Measurements from ENCODE around the gene FIGN.

FIGN gene

DNA sequence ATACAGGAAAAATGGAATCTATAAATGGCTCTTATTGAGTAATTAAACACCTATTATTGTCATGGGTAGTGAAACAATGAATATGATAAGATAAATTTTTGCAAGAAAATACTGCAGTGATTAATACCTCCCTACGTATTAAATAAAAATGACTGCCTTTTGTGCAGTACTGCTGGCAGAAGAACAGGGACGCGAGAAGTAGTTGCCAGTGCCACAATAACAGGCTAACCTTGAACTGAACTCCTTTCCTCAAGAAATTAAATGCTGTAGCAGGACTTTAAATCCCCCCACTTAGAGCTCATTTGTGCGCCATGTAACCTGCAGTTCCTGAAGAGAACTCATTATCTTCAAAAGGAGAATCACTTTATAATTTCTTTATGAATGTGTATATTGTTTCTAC lies 24.6 kb downstream of the FIGN start:
- no peak for DNase-seq (ENCODE audit: low read depth, low spot score)

DNA sequence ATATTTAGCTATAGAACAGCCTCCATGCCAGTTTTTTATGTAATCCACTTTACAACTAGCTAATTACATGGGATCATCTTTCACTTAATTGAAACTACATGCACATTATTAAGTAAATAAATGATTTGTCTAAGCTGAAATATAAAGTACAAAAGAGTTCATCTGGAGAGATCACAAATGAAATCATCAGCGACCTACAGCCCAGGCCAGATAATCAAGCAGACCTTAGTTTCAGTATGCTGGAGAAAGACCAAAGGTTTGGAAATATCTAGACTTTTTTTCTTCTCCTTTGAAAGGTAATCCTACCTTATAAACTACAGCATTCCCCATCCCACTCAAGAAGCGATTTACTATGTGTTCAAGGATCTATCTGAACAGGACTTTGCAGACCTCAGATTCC lies 26.5 kb downstream of the FIGN start:
- no peak for DNase-seq (ENCODE audit: low read depth, low spot score)

DNA sequence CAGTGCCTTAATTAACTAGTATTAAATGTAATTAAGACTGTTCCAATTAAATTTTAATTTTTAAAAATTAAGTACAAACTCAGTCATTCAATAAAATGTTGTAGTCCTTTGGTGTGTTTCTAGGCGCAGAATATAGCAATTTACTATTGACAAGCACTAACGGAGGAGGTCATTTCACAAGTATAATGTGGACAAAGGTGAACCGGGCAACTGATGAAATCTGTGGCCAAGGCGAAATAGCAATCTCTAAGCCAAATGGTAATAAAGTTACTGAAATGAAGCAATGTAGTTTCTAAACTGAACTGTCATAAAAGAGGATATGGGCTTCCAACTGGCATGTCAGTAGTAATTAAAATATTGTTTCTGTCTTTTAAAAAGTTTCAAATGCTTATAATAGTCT lies 27.5 kb downstream of the FIGN start:
- no peak for DNase-seq (ENCODE audit: low read depth, low spot score)

DNA sequence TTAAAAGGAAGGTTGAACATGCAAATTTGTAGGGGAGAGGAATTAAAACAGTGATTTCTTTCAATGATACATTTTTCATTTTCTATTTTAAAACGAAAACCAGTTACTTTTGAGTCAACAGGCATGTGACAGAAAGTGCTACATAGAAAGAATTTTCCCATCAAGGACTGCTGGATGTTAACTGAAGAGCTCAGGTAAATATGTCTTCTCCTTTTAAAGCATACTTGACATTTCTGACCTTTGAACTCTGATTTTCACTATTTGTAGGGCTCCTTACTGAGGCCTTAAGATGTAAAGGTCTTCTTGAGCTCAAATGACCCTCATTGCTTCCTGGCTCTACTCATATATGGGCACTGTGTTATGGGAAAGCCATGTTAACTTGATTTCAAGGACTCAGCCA lies 32.4 kb downstream of the FIGN start:
- DNase-seq (ENCODE audit: low read depth, low spot score) = no peak

DNA sequence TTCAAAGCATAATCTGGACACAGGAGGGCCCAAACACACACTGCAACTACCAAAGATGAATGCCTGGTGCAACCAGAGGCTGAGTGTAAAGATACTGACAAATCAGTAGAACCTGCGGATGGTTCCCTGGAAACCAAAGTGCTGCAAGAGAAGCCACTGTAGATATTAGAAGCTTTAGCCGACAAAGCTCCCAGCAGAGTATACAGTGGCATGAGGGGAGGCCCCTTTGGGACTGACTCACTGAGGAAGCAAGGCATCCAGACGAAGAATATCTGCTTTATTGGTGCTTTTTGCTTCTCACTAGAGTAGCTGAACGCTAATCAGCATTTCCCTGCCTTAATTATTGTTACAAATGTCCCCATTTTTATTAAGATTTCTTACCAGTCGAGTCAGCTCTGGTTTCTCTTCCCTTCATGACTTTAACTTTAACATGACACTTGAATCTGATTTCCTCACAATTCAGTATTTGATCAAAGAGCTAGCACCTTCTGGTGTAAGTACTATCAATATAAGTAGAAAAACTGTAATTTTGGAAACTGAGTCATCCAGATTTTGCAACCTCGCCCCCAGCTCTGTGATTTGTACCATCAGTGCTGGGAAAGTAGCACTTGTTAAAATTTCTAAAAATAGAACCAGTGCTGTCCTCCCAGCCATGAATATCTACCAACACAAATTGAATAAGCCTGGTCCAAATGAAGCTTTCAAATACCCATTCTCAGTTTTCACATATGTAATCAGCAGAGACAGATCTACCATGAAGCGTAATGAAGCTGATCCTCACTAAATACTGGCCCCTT lies 34.2 kb downstream of the FIGN start:
- DNase-seq (ENCODE audit: low read depth, low spot score) = no peak

DNA sequence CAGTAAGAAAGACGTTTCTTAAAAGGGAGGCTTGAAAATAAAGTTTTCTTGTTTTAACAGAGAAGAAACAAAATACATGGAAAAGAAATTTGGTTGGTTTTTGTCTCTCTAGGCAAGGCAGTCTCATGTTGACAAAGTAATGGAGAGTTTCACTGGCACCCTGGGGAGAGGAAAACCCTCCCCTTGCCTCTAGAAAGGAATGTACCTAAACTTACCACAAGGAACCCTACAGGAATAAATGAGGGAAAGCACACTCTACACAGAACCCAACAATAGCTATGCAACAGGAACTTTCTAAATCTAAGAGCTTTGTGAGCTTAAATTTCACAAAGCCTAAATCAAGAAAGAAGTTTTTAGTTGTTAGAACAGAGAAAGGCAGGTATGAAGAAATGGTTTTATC lies 37.0 kb downstream of the FIGN start:
- peak; percentile 47 for DNase-seq (ENCODE audit: low read depth, low spot score)

DNA sequence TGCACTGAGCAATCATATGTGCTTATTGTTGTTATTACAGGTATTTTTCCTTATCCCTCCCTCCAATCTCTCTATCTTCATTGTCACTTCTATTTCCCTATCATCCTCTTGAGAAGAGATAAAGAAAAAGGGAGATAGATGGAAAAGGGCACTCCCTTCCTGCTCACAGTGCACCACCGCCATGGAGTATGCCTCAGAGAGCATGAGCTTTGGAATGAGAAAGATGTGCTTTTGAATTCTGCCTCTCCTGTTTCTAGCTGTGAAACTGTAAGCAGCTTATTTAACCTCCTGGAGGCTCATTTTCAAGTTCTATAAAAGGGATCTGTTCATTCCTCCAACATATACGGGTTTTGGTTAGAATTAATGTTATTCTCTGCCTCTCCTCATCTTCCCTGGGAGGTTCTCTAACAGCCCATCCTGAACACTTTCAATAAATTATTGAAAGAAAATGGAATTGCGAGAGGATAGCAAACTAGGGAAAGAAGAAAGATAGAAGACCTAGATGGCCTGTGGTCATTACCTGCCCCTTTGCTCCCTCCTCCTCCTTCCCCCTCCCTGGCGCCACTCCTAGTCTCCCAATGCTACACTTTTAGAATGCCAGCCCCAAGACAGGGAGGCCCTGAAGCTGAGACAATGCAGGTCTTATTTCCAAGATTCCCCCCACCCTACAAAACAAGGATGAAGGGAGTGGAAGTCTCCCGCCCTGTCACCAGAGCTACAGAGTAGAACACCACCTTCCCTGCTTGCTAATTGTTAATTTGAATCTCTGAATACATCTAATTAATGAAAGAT lies 37.8 kb downstream of the FIGN start:
- no peak for DNase-seq (ENCODE audit: low read depth, low spot score)

DNA sequence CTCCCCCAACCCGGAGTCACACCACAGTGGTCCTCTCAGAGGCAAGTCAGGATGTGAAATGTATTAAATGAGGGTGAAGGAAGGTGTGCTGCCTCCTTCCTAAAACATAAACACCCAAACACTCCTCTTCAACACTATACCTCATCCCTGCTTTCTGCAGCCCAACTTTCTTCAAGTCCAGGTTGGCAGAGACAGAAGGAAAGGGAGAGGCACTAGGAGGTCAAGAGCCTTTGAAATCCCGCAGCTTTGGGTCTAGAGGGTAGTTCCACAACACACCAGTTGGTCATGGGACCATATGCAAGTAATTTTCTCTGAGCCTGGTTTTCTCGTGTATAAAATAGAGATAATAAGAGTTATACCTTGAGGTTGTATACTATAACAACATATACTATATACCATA lies 38.4 kb downstream of the FIGN start:
- DNase-seq (ENCODE audit: low read depth, low spot score) = no peak

DNA sequence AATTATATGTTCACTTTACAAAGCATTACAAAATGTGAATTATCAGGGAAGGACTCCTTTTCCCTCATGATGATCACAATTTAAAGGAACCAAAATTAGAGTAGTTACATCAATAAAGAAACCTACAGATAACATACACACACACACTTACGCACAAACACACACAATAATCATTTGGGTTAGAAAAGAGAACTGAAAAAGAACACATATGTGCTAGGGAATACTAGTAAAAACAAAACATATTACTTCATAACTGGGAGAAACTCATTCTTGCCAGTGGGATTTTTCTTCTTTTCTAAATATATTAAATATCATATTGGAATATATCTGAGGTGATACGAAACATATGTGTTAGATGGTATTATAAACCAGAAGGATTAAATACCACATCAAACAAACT lies 42.3 kb downstream of the FIGN start:
- no peak for DNase-seq (ENCODE audit: low read depth, low spot score)

DNA sequence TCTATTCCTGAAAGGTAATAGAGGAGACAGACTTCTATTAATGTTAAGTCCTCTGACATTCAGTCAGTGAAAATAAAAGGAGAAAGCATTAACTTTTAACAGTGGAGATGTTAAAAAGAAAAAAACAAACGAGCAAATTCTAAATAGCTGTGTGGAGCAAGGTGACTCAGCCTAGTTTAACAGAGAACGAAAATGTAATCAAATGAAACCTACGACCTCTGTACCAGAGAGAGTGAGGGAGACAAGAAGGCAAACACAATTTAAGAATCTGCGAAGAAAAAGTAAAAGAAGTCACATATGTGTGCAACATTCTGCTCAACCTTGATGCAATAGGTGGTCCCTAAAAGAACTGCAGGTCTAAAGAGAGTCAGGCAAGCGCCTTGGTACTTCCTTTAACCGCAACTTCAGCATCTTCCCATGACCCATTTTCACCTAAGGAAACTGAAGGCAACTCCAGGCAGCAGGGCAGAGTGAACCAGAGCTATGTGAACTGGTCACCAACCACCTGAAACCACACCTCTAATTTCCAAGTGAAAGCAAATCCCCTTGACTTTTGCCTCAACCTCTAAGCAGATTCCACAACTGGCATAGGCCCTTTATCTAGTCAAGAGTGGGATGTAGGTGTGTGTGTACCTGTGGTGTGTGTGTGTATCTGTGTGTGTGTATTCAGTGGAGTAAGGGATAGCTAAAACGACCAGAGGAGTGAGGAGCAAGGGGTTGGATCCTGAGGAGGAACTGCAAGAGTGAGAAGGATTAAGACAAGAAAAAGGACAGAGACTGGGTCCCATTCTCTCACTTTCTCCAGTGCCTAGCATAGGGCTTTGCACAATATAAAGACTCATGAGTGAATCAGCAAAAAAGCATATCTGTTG lies 43.0 kb downstream of the FIGN start:
- no peak for DNase-seq (ENCODE audit: low read depth, low spot score)

DNA sequence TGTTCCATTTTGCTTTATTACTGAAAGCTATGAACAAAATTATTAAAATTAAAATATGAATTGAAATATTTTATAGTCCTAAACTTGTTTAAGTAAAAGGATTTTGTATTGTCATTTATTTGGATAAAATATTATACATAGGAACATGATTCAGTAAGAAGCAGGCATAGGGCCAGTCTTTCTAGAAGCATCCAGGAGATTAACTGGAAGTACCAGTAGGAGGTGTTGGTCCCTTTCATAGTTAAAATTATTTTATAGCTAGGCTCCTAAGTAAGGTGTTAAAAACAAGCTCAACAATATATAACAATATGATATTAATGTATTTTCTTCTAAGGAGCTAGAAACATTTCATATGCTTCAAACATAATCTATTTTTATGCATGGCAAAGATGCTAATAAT lies 43.7 kb downstream of the FIGN start:
- no peak for DNase-seq (ENCODE audit: low read depth, low spot score)

DNA sequence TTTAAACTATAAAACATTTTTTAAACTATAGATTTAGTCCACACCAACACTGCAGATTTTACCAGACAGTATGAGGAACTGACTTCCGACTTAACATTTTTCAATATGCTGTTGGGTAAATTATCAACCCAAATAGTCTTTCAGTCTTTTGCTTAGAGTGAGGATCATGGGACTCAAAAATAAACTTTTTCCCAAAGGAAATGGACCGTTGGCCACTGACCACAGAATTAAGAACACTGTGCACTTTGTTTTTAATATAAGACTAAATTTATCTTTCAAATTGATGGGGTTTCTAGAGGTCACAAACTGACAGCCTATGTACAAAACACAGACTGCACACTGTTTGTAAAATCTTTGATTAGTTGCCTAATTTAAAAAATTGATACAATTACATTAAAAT lies 44.9 kb downstream of the FIGN start:
- no peak for DNase-seq (ENCODE audit: low read depth, low spot score)

DNA sequence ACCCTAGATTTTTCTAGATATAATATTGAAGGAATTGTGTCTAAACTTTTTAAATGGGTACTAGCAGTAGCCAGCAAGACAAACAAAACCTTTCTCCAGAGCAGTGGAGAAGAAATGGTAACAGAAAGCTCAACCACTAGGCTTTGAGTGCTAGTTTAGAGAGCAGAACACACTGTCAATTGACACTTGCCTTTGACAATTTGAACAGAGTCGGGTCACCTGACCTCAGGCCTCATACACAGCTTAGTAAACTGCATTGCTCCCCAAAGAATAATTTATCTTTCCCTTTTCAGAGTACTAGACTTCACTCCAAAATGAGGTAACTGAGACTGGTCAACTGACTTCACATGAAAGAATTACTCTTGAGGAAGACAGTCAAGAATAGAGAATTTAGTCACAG lies 48.6 kb downstream of the FIGN start:
- no peak for DNase-seq (ENCODE audit: low read depth, low spot score)

DNA sequence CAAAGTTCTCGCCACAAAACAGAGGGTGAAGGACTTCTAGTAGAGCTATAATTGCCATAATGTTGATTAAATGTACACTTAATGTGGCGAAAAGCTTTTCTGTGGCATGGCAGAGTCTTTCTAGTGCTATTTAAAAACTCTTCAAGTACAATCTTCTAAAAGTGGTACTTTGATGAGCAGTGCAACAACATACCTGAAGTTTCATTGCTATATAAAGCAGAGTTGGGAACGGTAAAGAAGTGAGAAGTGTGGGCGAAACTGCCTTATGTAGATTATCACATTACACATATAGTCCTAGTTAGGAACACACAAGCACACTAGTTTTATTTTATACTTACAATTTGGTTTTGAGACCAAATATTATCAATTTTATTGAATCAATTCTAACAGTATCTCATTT lies 49.5 kb downstream of the FIGN start:
- no peak for DNase-seq (ENCODE audit: low read depth, low spot score)

DNA sequence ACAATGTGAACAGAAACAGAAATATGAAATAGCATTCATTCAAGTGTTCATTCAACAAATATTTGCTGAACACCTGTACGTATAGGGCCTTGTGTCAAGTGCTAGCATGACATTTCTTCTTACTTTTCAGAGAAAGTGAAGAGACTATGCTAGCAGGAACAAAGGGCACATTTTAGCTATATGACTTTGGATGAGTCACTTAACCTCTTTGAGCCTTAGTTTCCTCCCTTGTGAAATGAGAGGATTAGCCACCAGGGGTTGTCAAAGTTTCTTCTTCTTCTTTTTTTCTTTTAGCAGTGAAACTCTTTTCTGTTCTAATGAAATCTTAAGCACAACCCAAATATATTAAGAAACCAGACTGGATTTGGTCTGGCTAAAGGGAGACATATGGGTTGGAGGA lies 53.1 kb downstream of the FIGN start:
- no peak for DNase-seq (ENCODE audit: low read depth, low spot score)

DNA sequence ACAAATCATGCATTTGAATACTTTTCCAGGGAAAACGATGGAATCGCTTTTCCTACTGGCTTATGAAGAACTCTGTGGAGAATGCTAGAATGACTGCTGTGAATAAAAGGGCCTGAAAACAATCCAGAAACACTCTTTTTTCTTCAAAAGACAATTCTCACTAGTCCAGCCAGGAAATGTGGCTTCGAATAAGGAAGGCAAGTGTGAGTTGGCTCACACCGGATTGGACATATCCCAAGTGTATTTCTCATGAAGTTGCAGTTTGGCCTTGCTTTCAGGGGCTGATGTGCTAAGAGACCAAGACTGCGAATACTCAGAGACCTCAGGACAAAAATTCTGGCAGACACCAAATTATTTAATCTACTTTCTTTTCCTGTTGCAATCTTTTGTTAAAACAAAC lies 54.1 kb downstream of the FIGN start:
- DNase-seq (ENCODE audit: low read depth, low spot score) = no peak

DNA sequence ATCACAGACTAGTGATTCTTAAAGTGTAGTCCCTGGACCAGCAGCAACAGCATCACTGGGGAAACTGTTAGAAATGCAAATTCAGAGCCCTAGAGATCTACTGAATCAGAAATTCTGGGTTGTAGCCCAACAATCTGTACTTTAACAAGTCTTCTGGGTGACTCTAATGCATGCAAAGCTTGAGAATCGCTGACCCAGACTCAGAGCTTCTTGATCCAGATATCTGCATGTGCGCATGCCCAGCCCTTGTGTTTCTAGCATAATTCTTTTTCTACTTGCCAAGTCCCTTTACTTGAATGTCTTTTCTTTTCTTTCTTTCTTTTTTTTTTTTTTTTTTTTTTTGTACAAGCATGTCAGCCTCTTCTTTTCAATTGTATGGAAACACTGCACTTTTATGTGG lies 60.4 kb downstream of the FIGN start:
- no peak for DNase-seq (ENCODE audit: low read depth, low spot score)

DNA sequence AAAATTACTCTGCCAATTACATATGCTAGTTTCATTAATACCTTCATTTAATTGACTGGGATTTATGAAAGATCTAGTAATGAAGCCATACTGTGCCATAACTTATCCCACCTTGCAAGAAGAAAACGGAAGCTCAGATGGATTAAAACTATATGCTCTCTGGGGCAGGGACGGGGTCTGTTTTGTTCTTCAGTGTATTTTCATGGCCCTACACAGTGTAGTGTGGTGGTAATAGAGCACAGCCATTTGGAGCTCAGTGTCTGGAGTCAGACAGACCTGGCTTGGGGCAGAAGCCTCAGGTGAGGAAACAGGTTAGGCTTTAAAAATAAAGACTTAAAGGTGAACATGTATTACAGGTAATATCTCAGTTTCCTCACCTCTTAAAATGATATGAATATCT lies 62.3 kb downstream of the FIGN start:
- no peak for DNase-seq (ENCODE audit: low read depth, low spot score)

DNA sequence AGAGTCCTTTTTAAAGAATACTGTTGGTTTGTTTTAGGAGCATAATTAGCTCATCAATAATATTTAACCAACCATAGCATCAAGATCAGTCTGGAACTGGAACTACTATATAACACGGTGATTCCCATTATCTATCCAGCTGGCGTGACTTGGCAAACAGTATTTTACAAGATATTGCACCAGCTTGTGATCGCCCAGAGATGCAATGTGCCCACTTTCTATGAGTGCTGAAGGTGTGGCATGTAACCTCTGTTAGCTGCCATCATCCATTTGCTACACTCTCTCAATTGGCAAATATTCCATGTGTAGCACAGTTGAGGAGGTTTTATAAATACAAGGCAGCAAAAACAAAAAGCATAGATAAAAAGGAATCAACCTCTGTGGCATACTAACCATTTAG lies 64.9 kb downstream of the FIGN start:
- DNase-seq (ENCODE audit: low read depth, low spot score) = no peak

DNA sequence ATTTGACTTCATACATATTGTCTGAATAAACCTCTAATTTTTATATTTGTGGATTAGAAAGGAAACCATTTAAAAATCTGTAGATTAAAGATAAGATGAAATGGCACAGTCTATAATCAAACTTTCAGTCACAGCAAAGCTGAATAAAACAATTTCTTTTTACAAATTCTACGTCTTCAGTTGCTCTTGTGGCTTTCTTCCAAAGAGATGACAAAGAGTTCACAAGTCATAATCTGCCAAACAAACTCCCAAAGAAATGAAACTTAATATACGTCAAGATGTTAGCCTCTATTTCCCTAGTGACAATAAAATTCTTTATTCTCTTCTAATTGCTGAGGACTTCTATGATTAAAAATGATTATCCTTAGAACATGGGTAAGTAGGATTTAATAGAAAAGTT lies 66.3 kb downstream of the FIGN start:
- no peak for DNase-seq (ENCODE audit: low read depth, low spot score)

DNA sequence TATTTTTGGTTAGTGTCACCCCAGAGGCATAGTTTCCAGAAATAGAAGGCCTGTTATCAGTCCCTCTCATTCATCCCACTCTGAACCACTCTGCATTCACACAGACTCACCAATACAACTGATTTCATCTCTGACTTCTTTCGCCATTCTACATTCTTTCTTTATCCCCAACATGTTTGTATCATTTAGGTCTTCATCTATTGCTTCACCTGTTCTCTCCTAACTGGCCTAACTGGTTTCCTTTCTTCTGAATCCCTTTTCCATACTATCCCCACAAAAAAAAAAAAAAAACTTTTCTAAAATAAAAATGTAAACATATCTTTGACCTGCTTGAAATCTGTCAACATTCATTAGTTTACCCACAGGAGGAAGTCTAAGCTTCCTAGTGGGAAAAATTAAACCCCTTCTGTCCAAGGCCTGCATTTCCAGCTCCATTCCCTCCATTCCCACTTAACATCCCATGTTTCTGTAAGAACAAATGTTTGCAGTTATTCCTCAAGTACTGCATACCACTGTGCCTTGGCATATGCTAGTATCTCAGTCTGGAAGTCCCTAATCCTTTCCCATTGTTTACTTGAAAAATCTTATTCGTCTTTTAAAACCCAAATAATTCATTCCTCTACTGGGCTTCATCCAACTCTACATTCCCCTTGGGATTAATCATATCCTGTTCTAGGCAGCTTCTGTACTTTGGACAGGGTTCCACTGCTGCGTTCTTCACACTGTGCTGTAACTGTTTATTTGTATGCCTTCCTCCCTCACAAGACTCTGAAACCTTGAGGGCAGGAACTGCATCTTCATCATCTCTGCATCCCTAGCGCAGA lies 68.5 kb downstream of the FIGN start:
- DNase-seq (ENCODE audit: low read depth, low spot score) = peak; percentile 63

Data from smooth muscle cell of the brain vasculature (primary cell).